A549 (cell line): ENCODE measurements around the gene CHST11. TPM values are rescaled to one million over a fixed set of nuclear protein-coding genes. Genes with fewer than 3 reads are reported as not detected.

Source experiments
- ATAC-seq, 2 experiments: fragments of 200-7000 bp in 1 of 2; fragments of >200 bp in 1 of 2; cut with Nextera tagmentation in 1 of 2; cut with Tn5 transposase in 1 of 2; 3 replicates each; pipeline versions ENCODE4 v1.8.0 to v1.9.1; 2018 to 2020; ENCODE audit warnings: mild to moderate bottlenecking in 1 of 2, moderate library complexity in 1 of 2
- CTCF ChIA-PET: fragments of 300-600 bp; sonication (Branson Sonifier 250); formaldehyde crosslinking; extraction: SDS; loops from one replicate; lab custom pipeline; 2021; ENCODE audit warnings: antibody characterized with exemption, inconsistent platforms; lab: Yijun Ruan, JAX
- POLR2A ChIA-PET: fragments of 350-600 bp; formaldehyde crosslinking; extraction: SDS; loops from one replicate; lab custom pipeline; 2021; ENCODE audit warnings: antibody characterized with exemption, inconsistent platforms; lab: Yijun Ruan, JAX
- DNase-seq, 2 experiments: peaks; one replicate each; pipeline versions ENCODE4 v3.0.0 to v3.0.0-alpha.2; 2011 to 2016; ENCODE audit warnings: low read depth in 1 of 2, low spot score in 1 of 2
- FAIRE-seq: peaks from 2 replicates; lab custom pipeline; 2011; peaks lifted over from hg19 to GRCh38; lab: Jason Lieb, UNC
- H3K27ac ChIP-seq, 2 experiments: fragments of >200 bp; sonication (Bioruptor Twin); formaldehyde crosslinking; 3 replicates each; pipeline ENCODE4 v1.5.1; 2016 to 2017
- H3K4me1 ChIP-seq: fragments of >200 bp; sonication (Bioruptor Twin); formaldehyde crosslinking; 3 replicates; pipeline ENCODE4 v1.6.1; 2016
- H3K4me2 ChIP-seq: fragments of >200 bp; sonication (Bioruptor Twin); formaldehyde crosslinking; 3 replicates; pipeline ENCODE4 v1.6.1; 2016
- H3K4me3 ChIP-seq: fragments of >200 bp; sonication (Bioruptor Twin); formaldehyde crosslinking; 3 replicates; pipeline ENCODE4 v1.5.1; 2016
- H3K9me3 ChIP-seq: fragments of >200 bp; sonication (Bioruptor Twin); formaldehyde crosslinking; 3 replicates; pipeline ENCODE4 v1.6.1; 2016
- CHD2 ChIP-seq: fragments of 150-350 bp; IDR thresholded peaks from 2 replicates; pipeline ENCODE4 v1.6.1; 2014; ENCODE audit warnings: low read length; ENCODE audit not compliant: partially characterized antibody
- FOSB ChIP-seq: fragments of 250-450 bp; sonication (Bioruptor Pico); IDR thresholded peaks from 2 replicates; pipeline ENCODE4 v1.5.0; 2020; ENCODE audit warnings: mild to moderate bottlenecking, moderate library complexity
- FOSL2 ChIP-seq, 2 experiments: fragments of 450-650 bp in 1 of 2; fragments of >200 bp in 1 of 2; sonication (Bioruptor Twin) in 1 of 2; formaldehyde crosslinking; IDR thresholded peaks; 2 replicates each; pipeline versions ENCODE4 v1.5.0 to v1.6.1; 2016 to 2020; ENCODE audit warnings: mild to moderate bottlenecking in 1 of 2, moderate library complexity in 1 of 2
- HDAC2 ChIP-seq: fragments of 200-600 bp; sonication (generic); IDR thresholded peaks from 2 replicates; pipeline ENCODE4 v1.6.1; 2016
- HEYL ChIP-seq: fragments of 250-450 bp; sonication (Bioruptor Pico); IDR thresholded peaks from 2 replicates; pipeline ENCODE4 v1.8.0; 2021; ENCODE audit warnings: mild to moderate bottlenecking, moderate library complexity
- HOXB13 ChIP-seq: fragments of 250-450 bp; sonication (Bioruptor Pico); IDR thresholded peaks from 2 replicates; pipeline ENCODE4 v1.5.0; 2020; ENCODE audit warnings: low read depth, mild to moderate bottlenecking, moderate library complexity
- HOXB5 ChIP-seq: fragments of 250-450 bp; sonication (Bioruptor Pico); IDR thresholded peaks from 2 replicates; pipeline ENCODE4 v1.5.0; 2020; ENCODE audit warnings: mild to moderate bottlenecking, moderate library complexity
- MYC ChIP-seq: IDR thresholded peaks from 2 replicates; pipeline ENCODE4 v1.6.1; 2012; ENCODE audit warnings: mild to moderate bottlenecking, inconsistent platforms, low read length, improper control_type of control experiment, borderline replicate concordance
- NR3C1 ChIP-seq: fragments of >200 bp; sonication (Bioruptor Twin); formaldehyde crosslinking; IDR thresholded peaks from 3 replicates; pipeline ENCODE4 v1.6.1; 2017
- POLR2A ChIP-seq: IDR thresholded peaks from 2 replicates; pipeline ENCODE4 v1.6.1; 2012; ENCODE audit warnings: mild to moderate bottlenecking, low read length
- POLR2AphosphoS2 ChIP-seq: conservative IDR thresholded peaks from 2 replicates; pipeline ENCODE4 v1.6.1; 2012; ENCODE audit warnings: low read length, improper control_type of control experiment, inconsistent platforms
- RCOR1 ChIP-seq: fragments of 150-350 bp; IDR thresholded peaks from 2 replicates; pipeline ENCODE4 v1.6.1; 2014; ENCODE audit warnings: antibody characterized with exemption, low read length, low read depth
- RNF2 ChIP-seq: fragments of 200-600 bp; sonication (generic); IDR thresholded peaks from 2 replicates; pipeline ENCODE4 v1.6.1; 2016; ENCODE audit warnings: low read depth, mild to moderate bottlenecking, antibody characterized with exemption, moderate library complexity, borderline replicate concordance
- SREBF2 ChIP-seq: fragments of 450-650 bp; IDR thresholded peaks from 2 replicates; pipeline ENCODE4 v1.6.1; 2014; ENCODE audit warnings: mild to moderate bottlenecking, moderate library complexity
- ZC3H11A ChIP-seq: fragments of 450-650 bp; IDR thresholded peaks from 2 replicates; pipeline ENCODE4 v1.6.1; 2014; ENCODE audit warnings: antibody characterized with exemption, mild to moderate bottlenecking
- ZFP36 ChIP-seq: fragments of 450-650 bp; IDR thresholded peaks from 2 replicates; pipeline ENCODE4 v1.6.1; 2014; ENCODE audit warnings: borderline replicate concordance; ENCODE audit not compliant: partially characterized antibody
- ZSCAN20 ChIP-seq: fragments of 250-450 bp; sonication (Bioruptor Pico); IDR thresholded peaks from 2 replicates; pipeline ENCODE4 v1.8.0; 2022; ENCODE audit warnings: mild to moderate bottlenecking, moderate library complexity
- WGBS: methylation state at CpG from one replicate; pipeline ENCODE4 v1.1.6; 2017; ENCODE audit errors: missing lambda C conversion rate; 5-methylcytosine and 5-hydroxymethylcytosine counted together
- polyA plus RNA-seq, 4 experiments: library from polyadenylated mRNA; depleted of rRNA in 3 of 4; stranded (reverse); fragments of >200 nt; fragmentation: RNase III in 1 of 4; extraction: RNeasy Plus Mini Kit Qiagen cat#74134 plus additional on column Dnase treatment in 1 of 4; gene quantifications; 2 replicates in 3 of 4; 3 replicates in 1 of 4; pipeline ENCODE4 v1.2.3, GENCODE V29; 2011 to 2017
- TF ChIP-seq, protein P1 (sequence below): fragments of 250-450 bp; sonication (Bioruptor Pico); IDR thresholded peaks from 2 replicates; pipeline ENCODE4 v1.5.0; 2021; ENCODE audit warnings: mild to moderate bottlenecking, moderate library complexity, borderline replicate concordance
- TF ChIP-seq, protein P2 (sequence below): IDR thresholded peaks from 2 replicates; pipeline ENCODE4 v1.6.1; 2012; ENCODE audit warnings: low read depth, borderline replicate concordance
- TF ChIP-seq, protein P3 (sequence below): IDR thresholded peaks from 2 replicates; pipeline ENCODE4 v1.6.1; 2012

Gene CHST11
- polyA plus RNA-seq, 2 of the 4 experiments (the other 2 are of a cell fraction), result 19.2 to 21.8 TPM

DNA sequence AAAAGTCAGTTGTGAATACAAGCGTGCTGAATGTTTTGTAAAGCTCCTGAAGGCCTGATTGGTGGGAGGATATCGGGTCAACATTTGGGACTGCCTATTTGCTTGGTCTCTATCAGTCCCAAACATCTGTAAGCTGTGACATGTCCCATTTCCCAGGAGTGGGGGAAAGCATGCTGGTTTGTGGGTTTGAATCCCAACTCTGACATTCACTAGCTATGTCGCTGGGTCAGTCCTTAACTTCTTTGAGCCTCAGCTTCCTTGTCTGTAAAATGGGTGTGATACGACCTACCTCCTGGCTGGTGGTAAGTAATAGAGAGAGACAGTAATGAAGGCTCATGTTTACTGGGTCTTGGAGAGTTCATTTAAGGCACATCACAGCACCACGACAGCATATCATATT lies 136.7 kb downstream of the CHST11 start:
- TF ChIP-seq ZC3H11A, result no peak
- TF ChIP-seq, all 56 proteins: peak for 0
- Histone ChIP-seq H3K9me3 (no peaks in the 10 kb centered on the region), H3K27ac (peak overlapping the region in 1 of 2 experiments; percentile 88; a peak in 2 of 6 replicates), H3K4me1 (peaks cover 57% of the 10 kb centered on the region), H3K4me3 (no peak overlapping the region), H3K4me2 (no peak overlapping the region)
- POLR2A ChIA-PET, result no interaction called here
- ATAC-seq, result no peak
- DNase-seq, result no peak
- no peak for FAIRE-seq
- 92% methylated on average over 5 of the region's 5 CpGs for WGBS
- CTCF ChIA-PET, result interaction anchor here (0.7 to 2.2 kb wide), 2 partner anchors 145 to 212 kb away, joined by 3 to 8 read pairs; no protein-coding TSS in a partner anchor

DNA sequence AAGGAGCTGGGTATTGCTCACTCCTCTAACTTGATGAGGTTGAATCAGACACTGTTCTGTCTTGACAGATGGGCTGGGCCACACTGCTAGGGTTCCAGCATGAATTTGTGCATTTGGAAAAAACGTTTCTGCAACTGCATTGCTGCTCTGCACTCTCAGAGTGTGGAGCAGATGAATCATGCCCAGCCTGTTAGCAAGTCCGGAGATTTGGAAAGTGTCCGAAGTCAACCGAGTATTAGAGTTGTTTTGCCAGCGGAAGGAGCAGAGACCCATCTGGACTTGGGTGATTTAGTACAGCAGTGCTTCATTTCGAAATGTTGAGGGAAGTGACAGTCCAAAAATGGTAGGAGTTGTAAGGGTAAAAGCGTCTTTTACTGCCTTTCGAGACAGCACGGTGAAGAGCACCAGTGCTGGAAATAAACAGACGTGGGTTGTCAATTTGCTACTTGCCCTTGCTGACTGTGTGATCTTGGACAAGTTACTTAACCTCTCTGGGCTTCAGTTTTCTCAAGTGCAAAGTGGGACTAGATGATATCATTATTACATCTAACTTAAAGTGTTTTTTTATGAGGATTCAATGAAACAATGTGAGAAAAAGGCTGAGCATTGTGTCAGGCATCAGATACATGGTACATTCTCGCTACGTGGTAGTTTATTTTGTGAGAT lies 139.5 kb downstream of the CHST11 start:
- WGBS, result 63% methylated on average over 12 of the region's 12 CpGs
- DNase-seq, result peak in 1 of 2 experiments; percentile 28
- peak overlapping the region; percentile 26; the same call in 2 of the 3 replicates for H3K4me2 ChIP-seq
- CTCF ChIA-PET, result interaction anchor here (2.0 kb wide), 1 partner anchor 214 kb away, joined by 6 read pairs; no protein-coding TSS in a partner anchor
- peak overlapping the region; percentile 10 to 68; a peak in 4 of 6 replicates for H3K27ac ChIP-seq
- no peak overlapping the region for H3K4me3 ChIP-seq
- TF ChIP-seq NR3C1, result no peak
- TF ChIP-seq MYC, result no peak
- TF ChIP-seq ZC3H11A, result no peak
- no peak for TF ChIP-seq RCOR1
- no peak for TF ChIP-seq ZSCAN20 (CRISPR knock-in tag)
- TF ChIP-seq HOXB13 (CRISPR knock-in tag), result no peak
- TF ChIP-seq HEYL (CRISPR knock-in tag), result no peak
- no peak for TF ChIP-seq FOSB (CRISPR knock-in tag)
- no peak for TF ChIP-seq FOSL2 (IDR thresholded peaks at IDR 0.05)
- no peak for TF ChIP-seq FOSL2 (CRISPR knock-in tag; IDR thresholded peaks at IDR 0.05)
- no peak for TF ChIP-seq ZFP36
- no peak for TF ChIP-seq POLR2A
- no peak for TF ChIP-seq RNF2
- no peak for TF ChIP-seq POLR2AphosphoS2
- no peak for TF ChIP-seq HOXB5 (CRISPR knock-in tag)
- TF ChIP-seq, protein P1, sequence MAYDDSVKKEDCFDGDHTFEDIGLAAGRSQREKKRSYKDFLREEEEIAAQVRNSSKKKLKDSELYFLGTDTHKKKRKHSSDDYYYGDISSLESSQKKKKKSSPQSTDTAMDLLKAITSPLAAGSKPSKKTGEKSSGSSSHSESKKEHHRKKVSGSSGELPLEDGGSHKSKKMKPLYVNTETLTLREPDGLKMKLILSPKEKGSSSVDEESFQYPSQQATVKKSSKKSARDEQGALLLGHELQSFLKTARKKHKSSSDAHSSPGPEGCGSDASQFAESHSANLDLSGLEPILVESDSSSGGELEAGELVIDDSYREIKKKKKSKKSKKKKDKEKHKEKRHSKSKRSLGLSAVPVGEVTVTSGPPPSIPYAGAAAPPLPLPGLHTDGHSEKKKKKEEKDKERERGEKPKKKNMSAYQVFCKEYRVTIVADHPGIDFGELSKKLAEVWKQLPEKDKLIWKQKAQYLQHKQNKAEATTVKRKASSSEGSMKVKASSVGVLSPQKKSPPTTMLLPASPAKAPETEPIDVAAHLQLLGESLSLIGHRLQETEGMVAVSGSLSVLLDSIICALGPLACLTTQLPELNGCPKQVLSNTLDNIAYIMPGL, result no peak
- TF ChIP-seq HDAC2, result no peak
- TF ChIP-seq CHD2, result no peak
- TF ChIP-seq, protein P2, sequence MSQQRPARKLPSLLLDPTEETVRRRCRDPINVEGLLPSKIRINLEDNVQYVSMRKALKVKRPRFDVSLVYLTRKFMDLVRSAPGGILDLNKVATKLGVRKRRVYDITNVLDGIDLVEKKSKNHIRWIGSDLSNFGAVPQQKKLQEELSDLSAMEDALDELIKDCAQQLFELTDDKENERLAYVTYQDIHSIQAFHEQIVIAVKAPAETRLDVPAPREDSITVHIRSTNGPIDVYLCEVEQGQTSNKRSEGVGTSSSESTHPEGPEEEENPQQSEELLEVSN, result no peak
- TF ChIP-seq, protein P3, sequence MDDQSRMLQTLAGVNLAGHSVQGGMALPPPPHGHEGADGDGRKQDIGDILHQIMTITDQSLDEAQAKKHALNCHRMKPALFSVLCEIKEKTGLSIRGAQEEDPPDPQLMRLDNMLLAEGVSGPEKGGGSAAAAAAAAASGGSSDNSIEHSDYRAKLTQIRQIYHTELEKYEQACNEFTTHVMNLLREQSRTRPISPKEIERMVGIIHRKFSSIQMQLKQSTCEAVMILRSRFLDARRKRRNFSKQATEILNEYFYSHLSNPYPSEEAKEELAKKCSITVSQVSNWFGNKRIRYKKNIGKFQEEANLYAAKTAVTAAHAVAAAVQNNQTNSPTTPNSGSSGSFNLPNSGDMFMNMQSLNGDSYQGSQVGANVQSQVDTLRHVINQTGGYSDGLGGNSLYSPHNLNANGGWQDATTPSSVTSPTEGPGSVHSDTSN, result no peak
- TF ChIP-seq SREBF2, result no peak
- TF ChIP-seq, all 56 proteins: peak for 0
- Histone ChIP-seq H3K4me1 (peaks cover 56% of the 10 kb centered on the region), H3K9me3 (no peaks in the 10 kb centered on the region)
- ATAC-seq (peak; percentile 41 to 58; a peak in 3 of 6 replicates), FAIRE-seq (no peak)
- POLR2A ChIA-PET, result no interaction called here
